NCI-H524 (cell line): ENCODE results near the gene TOB2.

Experiments
- DNase-seq, 2 experiments: peaks; one replicate each; lab custom pipeline; 2025; lab: John Stamatoyannopoulos, UW

TOB2 gene

GRCh38 chr22:41384128-41384527, 62.5 kb downstream of the TOB2 start:
- no peak for DNase-seq
